Suprapubic skin (tissue), 3 donors: Measurements from ENCODE around the gene SMPD3.

Experiments
- CTCF ChIP-seq, 2 donors: fragments of 200-600 bp in 1 of 2; fragments of 450-650 bp in 1 of 2; sonication (generic) in 1 of 2; IDR thresholded peaks; one replicate each; pipeline ENCODE4 v1.5.1; 2016 to 2019; ENCODE audit warnings: antibody characterized with exemption in 2 of 2, mild to moderate bottlenecking in 1 of 2, moderate library complexity in 1 of 2
- EP300 ChIP-seq: sonication (generic); formaldehyde crosslinking; IDR thresholded peaks from one replicate; pipeline ENCODE4 v1.6.1; 2017; ENCODE audit warnings: antibody characterized with exemption

- TF ChIP-seq CTCF (IDR thresholded peaks at IDR 0.05) (no peak), EP300 (no peak)
Observed at GRCh38 chr16:68369168-68369567, 79.1 kb downstream of the SMPD3 start.
